ENCODE data around the gene SIK2.
"Not testable (repeated sequence)": the region's sequence is repeated elsewhere in the genome, so short reads cannot be mapped to it uniquely, and the experiment has no call there.

The SIK2 gene

DNA sequence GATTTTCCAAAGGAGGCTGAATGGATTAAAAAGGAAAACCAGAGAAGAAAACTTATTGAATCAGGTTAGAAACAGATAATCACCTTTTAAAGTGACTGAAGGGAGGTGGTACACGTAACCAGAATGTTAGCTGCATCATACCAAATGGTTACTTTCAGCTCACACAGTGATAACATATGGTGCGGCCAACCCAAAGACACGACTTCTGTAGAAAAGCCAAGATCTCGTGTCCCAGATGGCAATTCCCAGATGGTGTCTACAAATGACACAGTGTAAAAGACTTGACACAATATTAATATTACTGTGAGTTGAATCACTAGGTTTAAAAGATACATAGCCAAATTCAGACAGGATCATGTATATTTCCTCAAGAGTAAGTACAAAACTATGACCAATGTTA is 158.8 kb downstream of the SIK2 start:
- peak; percentile 49 for DNase-seq (ENCODE audit: low spot score)

DNA sequence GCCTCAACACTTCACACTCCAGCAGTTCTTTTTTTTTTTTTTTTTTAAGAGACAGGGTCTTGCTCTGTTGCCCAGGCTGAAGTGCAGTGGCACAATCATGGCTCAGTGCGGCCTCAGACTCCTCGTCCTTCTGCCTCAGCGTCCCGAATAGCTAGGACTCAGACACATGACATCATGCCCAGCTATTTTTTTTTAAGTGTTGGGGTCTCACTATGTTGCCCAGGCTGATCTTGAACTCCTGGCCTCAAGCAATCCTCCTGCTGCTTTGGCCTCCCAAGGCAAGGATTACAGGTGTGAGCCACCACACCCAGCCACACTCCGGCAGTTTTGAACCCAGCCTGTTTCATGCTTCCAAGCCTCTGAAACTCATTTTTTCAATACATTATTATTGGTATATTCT is 160.3 kb downstream of the SIK2 start:
- no peak for DNase-seq (ENCODE audit: low spot score)

DNA sequence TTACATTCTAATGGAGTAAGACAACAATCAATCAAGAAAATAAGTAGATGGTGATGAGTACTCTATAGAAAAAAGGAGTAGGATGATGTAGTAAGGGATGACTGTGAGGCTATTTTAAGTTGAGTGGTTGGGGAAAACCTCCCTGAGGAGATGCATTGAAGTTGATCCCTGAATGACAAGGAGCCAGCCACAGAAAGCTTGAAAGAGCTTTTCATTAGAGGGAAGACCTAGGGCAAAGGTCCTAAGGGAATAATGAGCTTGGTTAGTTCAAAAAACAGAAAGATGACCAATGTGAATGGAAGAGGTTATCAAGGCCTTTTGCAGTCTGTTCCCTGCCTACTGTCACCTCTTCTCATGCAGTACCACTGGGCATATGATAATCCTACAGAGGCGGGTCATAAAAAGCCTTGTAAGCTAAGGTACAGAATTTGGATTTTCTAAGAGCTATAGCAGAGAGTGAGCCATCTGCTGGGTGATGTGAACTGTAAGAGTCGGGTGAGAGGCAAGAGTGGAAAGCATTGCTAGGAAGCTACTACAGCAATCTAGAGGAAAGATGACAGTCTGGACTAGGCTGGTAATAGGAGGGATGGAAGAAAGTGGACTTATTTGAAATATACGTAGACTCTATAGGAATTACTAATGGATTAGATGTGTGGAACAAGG is 160.9 kb downstream of the SIK2 start:
- DNase-seq (ENCODE audit: low spot score), result peak; percentile 72

DNA sequence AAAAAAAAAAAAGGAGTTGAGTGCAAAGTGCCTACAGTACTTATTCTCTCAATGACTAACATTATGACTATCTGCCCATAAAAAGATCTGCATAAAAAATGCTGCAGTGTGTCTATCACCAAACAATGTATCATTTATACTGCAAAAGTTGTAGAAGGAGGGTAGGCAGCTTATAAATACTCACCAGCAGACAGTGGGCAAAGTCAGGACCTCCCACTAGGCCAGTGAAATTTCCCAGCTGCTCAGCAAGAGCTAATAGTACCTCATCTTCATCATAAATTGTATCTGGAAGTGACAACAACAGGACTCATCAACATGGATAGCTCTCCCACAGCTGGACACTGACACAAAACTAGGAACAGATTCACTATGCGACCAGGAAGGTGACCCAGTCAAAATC is 162.4 kb downstream of the SIK2 start:
- no peak for DNase-seq (ENCODE audit: low spot score)

DNA sequence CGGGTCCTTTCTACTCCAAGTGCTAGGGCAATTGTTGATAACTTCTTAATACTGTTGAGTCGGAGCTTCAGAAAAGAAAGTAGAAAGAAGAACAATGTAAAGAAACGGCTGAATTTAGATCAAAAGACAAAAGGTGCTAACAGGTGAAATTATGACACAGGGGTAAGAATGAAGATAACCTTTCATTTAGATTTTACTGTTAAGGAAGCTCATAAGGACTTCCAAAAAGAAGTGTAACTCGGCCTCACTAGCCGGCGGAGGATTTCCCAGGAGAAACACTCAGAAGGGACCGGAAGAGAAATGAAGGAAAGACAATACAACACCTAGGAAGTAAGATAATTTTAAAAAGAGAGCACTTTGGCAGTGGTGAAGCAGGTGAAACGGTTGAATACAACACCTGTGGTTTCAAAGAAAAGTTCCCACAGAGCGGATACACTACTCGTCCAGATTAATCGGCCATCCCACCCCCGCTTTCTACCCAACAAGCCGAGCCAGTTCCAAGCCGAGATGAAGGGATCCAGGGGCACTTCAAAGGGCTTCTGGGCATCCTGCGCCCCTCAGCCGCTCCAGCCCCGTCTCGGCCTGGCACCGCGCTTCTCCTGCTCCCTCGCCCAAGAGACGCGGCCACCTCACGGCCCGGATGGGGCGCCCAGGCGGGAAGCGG is 163.2 kb downstream of the SIK2 start:
- DNase-seq (ENCODE audit: low spot score), result no peak

DNA sequence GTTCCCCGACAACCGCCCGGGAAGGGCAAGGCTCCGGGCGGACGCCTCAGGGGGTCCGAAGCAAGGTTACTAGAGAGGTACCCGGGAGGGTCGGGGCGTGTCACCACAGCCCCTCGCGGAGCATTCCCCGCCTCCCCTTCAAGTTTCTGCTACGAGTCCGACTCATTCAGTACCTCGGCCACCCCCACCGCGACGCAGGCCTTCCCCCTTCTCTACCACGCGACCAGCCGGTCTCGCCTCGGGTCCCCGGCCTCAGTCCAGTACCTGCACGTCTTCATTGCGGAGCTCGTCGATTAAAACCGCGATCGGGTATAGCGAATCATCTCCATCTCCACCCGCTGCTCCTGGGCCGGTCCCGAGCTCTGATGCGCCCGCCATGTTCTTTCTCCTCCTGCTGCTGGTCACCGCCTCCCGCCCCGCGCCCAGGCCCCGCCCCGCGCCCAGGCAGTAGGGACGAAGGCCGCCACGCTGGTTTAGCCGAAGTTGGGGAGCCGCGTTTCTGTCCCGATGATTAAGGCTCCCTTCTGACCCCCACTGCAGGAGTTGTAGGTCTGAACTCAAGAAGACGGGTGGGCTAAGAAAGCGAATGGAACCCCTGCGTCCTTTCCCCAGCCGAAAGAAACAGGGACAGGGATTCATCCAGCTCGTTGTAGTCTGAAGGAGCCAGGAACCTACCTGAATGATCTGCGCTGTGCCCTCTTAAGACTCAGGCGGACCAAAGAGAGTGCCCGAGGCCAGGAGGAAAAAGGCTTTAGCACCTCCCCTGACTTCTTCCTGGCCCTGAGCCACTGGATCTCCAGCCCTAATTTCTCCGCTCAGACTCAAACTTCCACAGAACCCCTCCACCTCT is 164.0 kb downstream of the SIK2 start, which contains the start of gene PPP2R1B:
Gene PPP2R1B, minus strand, starts transcription at position 406 of the 850 bp plus-strand sequence. Its CDS starts 28 bp downstream, at position 378.
- DNase-seq (ENCODE audit: low spot score), result peak; percentile 91

DNA sequence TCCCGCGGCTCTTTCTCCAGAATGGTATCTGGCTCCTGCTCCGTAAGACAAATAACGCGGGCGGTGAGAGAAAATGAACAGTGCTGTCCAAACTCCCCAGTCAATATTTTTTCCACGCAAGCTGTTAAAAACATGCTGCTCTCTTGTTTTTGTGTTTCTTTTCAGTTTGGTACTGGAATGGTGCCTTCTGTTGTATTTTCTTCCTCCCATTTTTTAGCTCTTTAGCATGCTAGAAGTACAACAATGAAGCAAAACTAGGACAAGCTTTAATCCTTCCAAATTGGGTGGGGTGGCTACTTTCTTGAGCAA is 164.5 kb downstream of the SIK2 start:
- no peak for DNase-seq (ENCODE audit: low spot score)

DNA sequence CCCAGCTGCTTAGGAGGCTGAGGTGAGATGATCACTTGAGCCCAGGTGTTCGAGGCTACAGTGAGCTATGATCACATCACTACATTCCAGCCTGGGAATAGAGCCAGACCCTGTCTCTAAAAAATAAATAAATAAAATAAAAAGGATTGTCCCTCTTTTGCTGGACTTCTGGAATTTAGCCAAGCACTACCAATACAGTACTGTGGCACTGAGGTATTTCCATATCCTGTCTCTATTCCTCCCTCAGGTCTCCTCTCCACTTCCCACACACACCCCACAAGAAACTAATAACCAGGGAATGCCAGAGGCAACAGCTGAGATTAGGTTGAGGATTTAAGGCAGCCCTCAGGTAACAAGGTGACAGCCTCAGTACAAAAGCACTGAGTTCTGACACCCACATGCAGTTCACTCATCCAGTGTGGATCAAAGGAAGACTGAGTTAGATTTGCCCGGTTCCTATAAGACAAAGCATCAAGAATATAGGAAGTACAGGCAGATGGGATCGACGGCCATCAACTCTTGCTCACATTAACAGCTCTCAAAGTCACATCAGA is 168.4 kb downstream of the SIK2 start:
- DNase-seq (ENCODE audit: low spot score), result no peak

DNA sequence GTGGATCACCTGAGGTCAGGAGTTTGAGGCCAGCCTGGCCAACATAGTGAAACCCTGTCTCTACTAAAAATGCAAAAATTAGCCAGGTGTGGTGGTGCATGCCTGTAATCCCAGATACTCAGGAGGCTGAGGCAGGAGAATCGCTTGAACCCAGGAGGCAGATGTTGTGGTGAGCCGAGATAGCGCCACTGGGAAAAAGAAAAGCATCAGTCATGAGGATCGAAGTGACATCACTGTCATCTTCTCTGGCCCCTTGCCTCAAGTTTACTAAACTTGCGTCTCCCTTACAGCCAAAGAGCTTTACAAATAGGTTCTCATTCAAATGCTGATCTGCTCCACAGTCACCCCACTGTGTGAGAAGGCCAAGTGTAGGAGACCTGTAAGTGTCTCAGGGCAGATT is 169.0 kb downstream of the SIK2 start:
- DNase-seq (ENCODE audit: low spot score), result not testable (repeated sequence)

DNA sequence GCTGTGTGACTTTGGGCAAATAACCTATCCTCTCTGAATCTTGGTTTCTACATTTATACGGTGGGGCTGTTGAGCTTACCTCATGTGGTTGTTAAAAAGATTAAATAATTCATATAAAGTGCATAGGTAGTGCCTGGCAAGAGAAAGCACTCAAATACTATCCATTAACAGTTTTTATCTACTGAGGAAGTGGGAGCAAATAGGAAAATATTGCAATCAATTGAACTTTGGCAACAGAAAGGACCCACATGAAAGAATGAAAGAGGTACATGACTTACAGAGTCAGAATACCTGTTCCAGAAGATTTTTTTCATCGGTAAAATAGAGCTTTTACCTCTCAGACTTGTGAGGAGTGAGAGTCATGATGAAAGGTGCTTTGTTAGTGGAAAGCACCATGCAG is 170.3 kb downstream of the SIK2 start:
- no peak for DNase-seq (ENCODE audit: low spot score)

DNA sequence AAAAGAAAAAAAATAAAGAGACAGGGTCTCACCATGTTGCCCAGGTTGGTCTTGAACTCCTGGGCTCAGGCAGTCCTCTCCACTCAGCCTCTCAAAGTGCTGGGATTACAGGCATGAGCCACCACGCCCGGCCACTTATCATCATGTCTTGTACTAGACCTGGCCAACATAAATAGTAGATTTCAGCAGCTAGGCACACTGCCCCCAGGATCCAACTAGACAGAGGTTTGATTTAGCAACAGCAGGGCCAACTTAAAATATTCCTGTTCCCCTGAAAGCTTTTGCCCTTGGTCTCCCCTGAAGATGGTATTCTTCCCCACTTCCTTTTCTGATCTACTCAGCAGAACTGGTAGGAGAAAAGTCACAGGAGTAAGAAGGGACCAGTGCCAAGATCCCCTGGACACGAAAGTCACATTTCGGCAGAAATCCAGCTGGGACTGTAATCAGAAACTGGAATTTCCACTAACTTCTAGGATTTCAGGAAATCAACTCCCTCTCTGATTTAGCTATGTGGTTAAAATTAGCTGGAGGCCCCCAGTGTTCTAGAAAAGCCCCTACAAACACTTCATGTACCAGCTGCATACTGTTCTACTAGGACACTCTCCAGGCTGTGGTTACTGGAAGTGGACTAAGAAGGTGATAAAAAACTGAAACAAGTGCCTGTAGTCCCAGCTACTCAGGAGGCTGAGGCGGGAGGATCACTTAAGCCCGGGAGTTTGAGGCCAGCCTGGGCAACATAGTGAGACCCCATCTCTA is 172.9 kb downstream of the SIK2 start:
- DNase-seq (ENCODE audit: low spot score), result no peak

DNA sequence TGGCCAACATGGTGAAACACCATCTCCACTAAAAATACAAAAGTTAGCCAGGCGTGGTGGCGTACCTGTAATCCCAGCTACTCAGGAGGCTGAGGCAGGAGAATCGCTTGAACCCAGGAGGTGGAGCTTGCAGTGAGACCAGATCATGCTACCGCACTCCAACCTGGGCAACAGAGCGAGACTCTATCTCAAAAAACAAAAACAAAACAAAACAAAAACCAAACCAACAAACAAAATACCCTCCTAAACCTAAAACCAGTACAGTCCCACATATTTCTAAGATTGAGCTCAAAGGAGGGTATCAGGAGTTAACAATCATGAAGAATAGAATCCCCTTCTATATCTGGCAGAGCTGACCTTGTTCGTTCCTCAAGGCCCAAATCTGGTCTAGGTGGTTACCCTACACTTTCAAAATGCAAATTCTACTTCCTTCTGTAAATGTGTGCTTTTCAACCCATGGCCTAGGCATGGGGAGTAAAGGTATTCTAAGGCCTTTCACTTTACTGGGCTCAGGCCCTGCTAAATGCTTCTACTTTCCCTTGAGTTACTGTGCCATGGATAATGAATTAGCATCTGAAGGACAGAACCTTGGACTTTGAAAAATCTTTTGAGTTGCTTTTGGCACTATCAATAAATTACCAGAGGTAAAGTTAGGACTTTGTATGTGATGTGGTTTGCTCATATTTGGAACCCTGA is 174.3 kb downstream of the SIK2 start:
- DNase-seq (ENCODE audit: low spot score), result no peak

DNA sequence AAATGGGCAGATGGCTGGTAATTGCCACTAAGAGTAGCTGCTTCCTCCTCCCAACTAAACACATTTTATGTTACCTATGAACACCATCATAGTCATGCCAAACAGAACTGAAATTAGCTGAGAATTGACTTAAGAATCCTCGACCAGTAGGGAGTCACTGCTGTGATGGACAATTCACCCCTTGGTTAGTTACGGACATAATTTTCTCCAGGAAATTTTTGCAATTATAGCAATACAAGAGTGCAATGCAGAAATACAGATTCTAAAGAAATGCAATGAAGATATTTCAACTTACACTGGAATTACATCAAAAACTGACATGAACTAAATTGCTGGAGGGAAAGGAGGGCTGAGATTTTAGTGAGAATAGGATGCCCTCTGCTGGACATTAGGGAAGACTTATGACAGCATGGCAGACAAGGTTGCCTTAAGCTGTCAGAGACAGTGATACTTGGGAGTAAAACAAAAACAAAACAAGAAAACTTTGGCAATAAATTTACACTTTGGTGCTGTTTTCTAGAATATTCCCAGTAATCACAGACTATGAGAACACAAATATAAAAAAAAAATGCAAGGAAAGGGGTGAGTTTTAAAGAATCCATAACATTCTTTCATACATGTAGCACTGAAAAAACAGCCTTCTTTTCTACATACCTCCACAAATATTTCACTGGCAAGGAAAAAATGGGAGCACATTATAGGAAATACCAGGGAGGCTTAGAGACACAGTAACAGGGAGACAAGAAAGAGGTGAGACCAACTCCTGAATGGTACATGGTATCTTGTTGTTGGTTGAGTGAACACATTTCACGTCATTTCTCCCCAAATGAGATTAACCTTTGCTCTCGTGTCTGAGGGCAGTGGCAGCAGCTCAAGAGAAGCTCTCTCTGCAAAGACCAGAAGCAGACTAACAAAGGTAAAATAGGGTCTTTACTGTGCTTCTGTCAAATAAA is 175.1 kb downstream of the SIK2 start:
- peak; percentile 92 for DNase-seq (ENCODE audit: low spot score)

DNA sequence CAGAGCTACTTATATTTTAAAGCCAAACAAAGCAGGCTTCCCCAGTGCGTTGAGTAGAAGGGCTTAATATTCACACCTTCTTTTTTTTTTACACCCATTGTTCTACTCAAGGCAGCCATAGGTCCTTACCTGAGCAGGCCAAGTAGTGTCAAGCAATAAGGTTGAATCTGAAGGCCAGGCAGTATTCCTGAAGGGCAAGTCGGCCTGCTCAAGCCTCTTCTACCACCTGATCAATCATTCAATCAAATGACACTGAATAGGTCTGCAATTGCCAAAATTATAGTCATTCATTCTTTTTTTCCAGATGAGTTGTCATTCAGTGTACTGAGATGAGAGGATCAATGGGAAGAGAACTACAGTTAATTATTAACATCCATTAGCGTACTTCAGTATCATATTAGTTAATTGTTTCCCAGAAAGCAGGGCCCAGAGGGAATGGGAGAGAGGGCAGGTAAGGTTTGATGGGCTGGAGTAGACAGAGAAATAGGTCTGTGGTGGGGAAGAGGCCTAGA is 175.9 kb downstream of the SIK2 start:
- DNase-seq (ENCODE audit: low spot score), result no peak

DNA sequence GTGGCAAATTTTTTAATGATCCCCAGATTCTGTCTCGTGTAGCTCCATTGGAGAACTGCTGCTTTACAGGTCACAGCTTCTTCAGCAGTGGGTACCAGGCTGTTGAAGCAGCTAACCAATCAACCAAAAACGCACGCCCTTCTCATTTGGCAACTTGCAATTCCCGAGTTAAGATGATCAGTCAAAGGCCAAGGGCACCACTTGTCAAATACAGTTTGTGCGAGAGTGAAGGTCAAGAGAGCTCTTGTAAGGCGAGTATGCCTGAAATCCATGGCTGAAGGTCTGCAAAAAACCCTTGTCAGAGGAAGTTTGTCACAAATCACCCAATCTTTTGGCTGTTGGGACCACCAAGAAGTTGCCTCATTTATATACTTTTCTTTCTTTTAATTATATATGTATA is 176.9 kb downstream of the SIK2 start:
- DNase-seq (ENCODE audit: low spot score), result no peak
